Fibroblast of mammary gland (primary cell): ENCODE results near the gene ADORA2B.

Experiments used
- DNase-seq: peaks from one replicate; pipeline ENCODE4 v3.0.0-alpha.2; 2010; ENCODE audit warnings: low read depth
- H3K4me3 ChIP-seq: 2 replicates; pipeline ENCODE4 v1.5.1; 2011; ENCODE audit warnings: low read depth, mild to moderate bottlenecking, low read length, moderate library complexity; ENCODE audit not compliant: control insufficient read depth
- CTCF ChIP-seq: conservative IDR thresholded peaks from 2 replicates; pipeline ENCODE4 v1.5.1; 2011; ENCODE audit warnings: low read depth, low read length, inconsistent platforms; ENCODE audit not compliant: control insufficient read depth, insufficient read depth

The ADORA2B gene

GRCh38 chr17:15917021-15917437 lies 27.9 kb upstream of the ADORA2B start:
- DNase-seq: no peak
- no peak overlapping the region for H3K4me3 ChIP-seq
- TF ChIP-seq CTCF: no peak

- peak overlapping the region; percentile 1 for H3K4me3 ChIP-seq
- no peak for DNase-seq
- TF ChIP-seq CTCF: no peak
Measured at GRCh38 chr17:15917438-15918027, 27.4 kb upstream of the ADORA2B start.

- no peak for TF ChIP-seq CTCF
- no peak overlapping the region for H3K4me3 ChIP-seq
- DNase-seq: no peak
Measured at GRCh38 chr17:15918261-15918660, 26.7 kb upstream of the ADORA2B start.

DNA sequence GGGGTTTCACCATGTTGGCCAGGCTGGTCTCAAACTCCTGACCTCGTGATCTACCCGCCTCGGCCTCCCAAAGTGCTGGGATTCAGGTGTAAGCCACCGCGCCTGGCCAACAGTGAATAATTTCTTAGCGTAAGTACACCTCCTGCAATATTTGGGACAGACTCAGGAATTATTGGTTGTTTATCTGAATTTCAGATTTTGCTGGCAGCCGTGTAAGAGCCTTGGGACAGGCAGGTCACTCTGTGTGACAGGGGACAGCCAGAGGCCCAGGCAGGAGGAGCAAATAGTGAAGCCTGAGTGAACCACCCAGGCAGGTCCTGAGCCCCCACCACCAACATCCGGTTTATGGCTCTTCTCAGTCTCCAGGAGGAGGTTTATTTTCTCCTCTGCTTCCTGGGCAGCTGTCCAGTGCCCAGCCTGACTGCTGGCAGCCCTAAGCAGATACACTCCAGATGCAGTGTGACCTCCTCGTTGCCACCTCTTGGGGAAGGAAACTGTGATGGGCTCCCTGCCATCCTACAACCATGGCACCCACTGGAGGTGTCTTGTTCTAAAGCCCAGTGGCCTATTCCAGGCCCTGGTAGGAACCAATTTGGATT lies 26.2 kb upstream of the ADORA2B start:
- TF ChIP-seq CTCF: no peak
- DNase-seq: no peak

DNA sequence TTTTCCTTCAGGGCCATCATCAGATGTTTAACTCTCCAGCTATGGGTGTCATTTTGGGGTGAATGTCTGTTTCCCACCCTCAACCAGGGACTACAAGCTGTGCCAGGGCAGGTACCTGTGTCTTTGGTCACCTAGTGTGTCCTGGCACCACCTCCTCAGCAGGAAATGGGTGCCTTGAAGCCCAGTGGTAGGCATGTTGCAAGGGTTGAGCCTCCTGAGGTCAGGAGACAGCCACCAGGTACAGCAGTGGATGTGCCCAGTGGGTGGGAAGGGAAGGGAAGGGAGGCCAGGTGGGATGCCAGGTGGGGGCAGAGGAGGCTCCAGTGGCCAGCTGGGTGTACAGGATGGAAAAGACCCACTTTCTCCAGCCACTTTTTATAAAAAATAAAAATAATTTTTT lies 25.5 kb upstream of the ADORA2B start:
- TF ChIP-seq CTCF: no peak
- no peak overlapping the region for H3K4me3 ChIP-seq
- no peak for DNase-seq

More for the DNA sequence above, 26.2 kb upstream of the ADORA2B start:
- H3K4me3 ChIP-seq: no peak overlapping the region

- DNase-seq: peak; percentile 97
- no peak overlapping the region for H3K4me3 ChIP-seq
- no peak for TF ChIP-seq CTCF
Measured at GRCh38 chr17:15920758-15921239, 24.1 kb upstream of the ADORA2B start.
